K562 (cell line): ENCODE measurements around the gene AFF3. TPM values are rescaled to one million over a fixed set of nuclear protein-coding genes. Genes with fewer than 3 reads are reported as not detected.

Experiments used
- CCAR2 ChIP-seq: fragments of 200-400 bp; formaldehyde crosslinking; IDR thresholded peaks from 2 replicates; pipeline ENCODE4 v1.6.1; 2017; ENCODE audit warnings: mild to moderate bottlenecking, low read depth, low read length
- DEAF1 ChIP-seq: fragments of 450-650 bp; formaldehyde crosslinking; IDR thresholded peaks from 2 replicates; pipeline ENCODE4 v1.4.0; 2020; ENCODE audit warnings: mild to moderate bottlenecking, moderate library complexity
- HIVEP1 ChIP-seq: fragments of 250-450 bp; sonication (Bioruptor Pico); IDR thresholded peaks from 2 replicates; pipeline ENCODE4 v1.4.0; 2020; ENCODE audit warnings: mild to moderate bottlenecking
- TRIM25 ChIP-seq: fragments of 450-650 bp; IDR thresholded peaks from 2 replicates; pipeline ENCODE4 v1.7.0; 2016; ENCODE audit warnings: borderline replicate concordance
- YY1 ChIP-seq, 3 experiments: IDR thresholded peaks; 2 replicates each; pipeline ENCODE4 v1.6.1; 2011; ENCODE audit warnings: low read length in 2 of 3, mild to moderate bottlenecking in 2 of 3, moderate library complexity in 2 of 3, borderline replicate concordance in 1 of 3, control low read depth in 1 of 3, low read depth in 1 of 3; ENCODE audit not compliant: insufficient read depth in 3 of 3, insufficient replicate concordance in 2 of 3, control insufficient read depth in 1 of 3, insufficient read length in 1 of 3; ENCODE audit errors: extremely low read depth in 1 of 3
- ZFPM2 ChIP-seq: fragments of 250-450 bp; sonication (Bioruptor Pico); IDR thresholded peaks from 2 replicates; pipeline ENCODE4 v1.5.1; 2022; ENCODE audit warnings: mild to moderate bottlenecking
- ZNF263 ChIP-seq: sonication (generic); formaldehyde crosslinking; IDR thresholded peaks from 2 replicates; pipeline ENCODE4 v1.8.0; 2022; ENCODE audit warnings: mild to moderate bottlenecking, missing genetic modification reagents, borderline replicate concordance
- polyA plus RNA-seq, 8 experiments: library from polyadenylated mRNA; depleted of rRNA in 4 of 8; stranded (reverse) in 5 of 8; unstranded in 3 of 8; fragments of >200 nt; fragmentation: Nextera tagmentation in 2 of 8; fragmentation: Illumina TruSeq in 1 of 8; extraction: Ambion mirVana in 2 of 8; extraction: Trizol in 1 of 8; gene quantifications; 2 replicates each; pipeline versions ENCODE4 v1.2.1 to v1.2.3, GENCODE V29; 2011 to 2014; ENCODE audit warnings: inconsistent platforms in 1 of 8, missing spikeins in 1 of 8
- total RNA-seq, 7 experiments: library from RNA; depleted of rRNA in 6 of 7; stranded (reverse); fragments of >200 nt in 6 of 7; fragmentation: Illumina TruSeq in 2 of 7; extraction: Trizol in 2 of 7; gene quantifications; 2 replicates each; pipeline versions ENCODE4 v1.2.1 to v1.2.3, GENCODE V29; 2011 to 2021; ENCODE audit warnings: low replicate concordance in 1 of 7

Gene AFF3
- total and polyA plus RNA-seq, 9 of the 15 experiments (the other 6 are each of a cell fraction or from before 2014, with no cell fraction given): 0.02 to 0.11 TPM; not detected in 7

GRCh38 chr2:99562516-99562915, 579.9 kb downstream of the AFF3 start (continued):
- TF ChIP-seq TRIM25 (no peak), YY1 (IDR thresholded peaks at IDR 0.05; ENCODE audit: borderline replicate concordance in 1 of 3, control insufficient read depth in 1 of 3, extremely low read depth in 1 of 3, insufficient read depth in 3 of 3, insufficient read length in 1 of 3, insufficient replicate concordance in 2 of 3, low read depth in 1 of 3, low read length in 2 of 3) (no peak), CCAR2 (no peak), HIVEP1 (no peak), ZNF263 (CRISPR knock-in tag) (no peak), DEAF1 (CRISPR knock-in tag) (no peak), ZFPM2 (CRISPR knock-in tag) (no peak)
